HG02642 (cell line): Measurements from ENCODE around the gene DGLUCY.

Experiments used
- ATAC-seq: cut with Tn5 transposase; IDR thresholded peaks from one replicate; pipeline ENCODE4 v1.9.1; 2021; ENCODE audit warnings: mild to moderate bottlenecking; ENCODE audit not compliant: unreplicated experiment, poor library complexity

DGLUCY gene

GRCh38 chr14:91270619-91271018 is 156.7 kb downstream of the DGLUCY start:
- no peak for ATAC-seq

GRCh38 chr14:91271639-91272038 is 157.8 kb downstream of the DGLUCY start:
- no peak for ATAC-seq

GRCh38 chr14:91272341-91273272 is 158.7 kb downstream of the DGLUCY start:
- no peak for ATAC-seq

- ATAC-seq: no peak
Measured at GRCh38 chr14:91273273-91273884, 159.5 kb downstream of the DGLUCY start.

GRCh38 chr14:91273885-91274273 is 160.0 kb downstream of the DGLUCY start:
- no peak for ATAC-seq

GRCh38 chr14:91274796-91275195 is 160.9 kb downstream of the DGLUCY start:
- ATAC-seq: no peak
